GM18502 (cell line): Measurements from ENCODE around the gene COPZ2.
"Not testable (repeated sequence)": the region's sequence is repeated elsewhere in the genome, so short reads cannot be mapped to it uniquely, and the experiment has no call there.

Experiments used
- ATAC-seq: cut with Tn5 transposase; IDR thresholded peaks from one replicate; pipeline ENCODE4 v1.9.1; 2021; ENCODE audit warnings: mild to moderate bottlenecking; ENCODE audit not compliant: unreplicated experiment, poor library complexity

COPZ2 gene

GRCh38 chr17:48036693-48037035 lies 933 bp downstream of the COPZ2 start:
- ATAC-seq: no peak

GRCh38 chr17:48034734-48035133 lies 2.9 kb downstream of the COPZ2 start:
- not testable (repeated sequence) for ATAC-seq

GRCh38 chr17:48031966-48032365 lies 5.6 kb downstream of the COPZ2 start:
- no peak for ATAC-seq

- no peak for ATAC-seq
Measured at GRCh38 chr17:48030531-48030930, 7.1 kb downstream of the COPZ2 start.

GRCh38 chr17:48028736-48029135 lies 8.9 kb downstream of the COPZ2 start:
- ATAC-seq: no peak

- ATAC-seq: no peak
Measured at GRCh38 chr17:48027322-48027981, 10.1 kb downstream of the COPZ2 start.

- no peak for ATAC-seq
Measured at GRCh38 chr17:48026502-48027321, 10.9 kb downstream of the COPZ2 start.

- ATAC-seq: no peak
Measured at GRCh38 chr17:48025904-48026501, 11.6 kb downstream of the COPZ2 start.

GRCh38 chr17:48025040-48025903 lies 12.3 kb downstream of the COPZ2 start:
- ATAC-seq: peak; percentile 81

GRCh38 chr17:48024149-48025039 lies 13.2 kb downstream of the COPZ2 start:
- peak; percentile 17 for ATAC-seq

- no peak for ATAC-seq
Measured at GRCh38 chr17:48023400-48024148, 14.0 kb downstream of the COPZ2 start.

- no peak for ATAC-seq
Measured at GRCh38 chr17:48022901-48023300, 14.7 kb downstream of the COPZ2 start.

- no peak for ATAC-seq
Measured at GRCh38 chr17:48021934-48022333, 15.7 kb downstream of the COPZ2 start.

- ATAC-seq: peak; percentile 12
Measured at GRCh38 chr17:48017817-48018158, 19.8 kb downstream of the COPZ2 start.

- no peak for ATAC-seq
Measured at GRCh38 chr17:48016112-48016511, 21.5 kb downstream of the COPZ2 start.

GRCh38 chr17:48014595-48015111 lies 22.9 kb downstream of the COPZ2 start:
- no peak for ATAC-seq

- no peak for ATAC-seq
Measured at GRCh38 chr17:48013876-48014594, 23.6 kb downstream of the COPZ2 start.

GRCh38 chr17:48012654-48013053 lies 24.9 kb downstream of the COPZ2 start:
- ATAC-seq: no peak
